ENCODE results near the gene PRKAR2A.

Gene PRKAR2A

GRCh38 chr3:48748754-48749153, 98.9 kb downstream of the PRKAR2A start:
- Histone ChIP-seq H3K79me2 (ENCODE audit: low read length) (no peaks in the 10 kb centered on the region), H3K4me3 (ENCODE audit: low read length) (no peak overlapping the region), H3F3A (ENCODE audit: insufficient read depth, low read length) (no peaks in the 10 kb centered on the region), H3K9me3 (replicated peaks; ENCODE audit: insufficient read depth, low read length) (no peaks in the 10 kb centered on the region), H3K9me2 (replicated peaks; ENCODE audit: insufficient read depth, low read length) (no peaks in the 10 kb centered on the region), H4K20me1 (ENCODE audit: insufficient read depth, low read length) (no peaks in the 10 kb centered on the region), H2AFZ (ENCODE audit: low read length) (no peak overlapping the region), H3K4me1 (ENCODE audit: low read length) (no peaks in the 10 kb centered on the region), H3K4me2 (ENCODE audit: low read depth, low read length) (no peak overlapping the region), H3K27ac (ENCODE audit: low read length) (no peak overlapping the region), H3K27me3 (replicated peaks; ENCODE audit: insufficient read depth, low read length) (no peaks in the 10 kb centered on the region), H3K36me3 (replicated peaks; ENCODE audit: insufficient read depth, low read length) (no peaks in the 10 kb centered on the region), H3K9ac (ENCODE audit: low read length) (no peak overlapping the region)
- TF ChIP-seq EZH2 (optimal IDR thresholded peaks at IDR 0.05; ENCODE audit: low read depth, low read length) (no peak), EZH2phosphoT487 (IDR thresholded peaks at IDR 0.05; ENCODE audit: low read length) (no peak), CTCF (IDR thresholded peaks at IDR 0.05; ENCODE audit: low read length) (no peak)
- no peak for DNase-seq

GRCh38 chr3:48747706-48748105, 100.0 kb downstream of the PRKAR2A start:
- Histone ChIP-seq H3K27me3 (replicated peaks; ENCODE audit: insufficient read depth, low read length) (no peaks in the 10 kb centered on the region), H3K9me3 (replicated peaks; ENCODE audit: insufficient read depth, low read length) (no peaks in the 10 kb centered on the region), H3K36me3 (replicated peaks; ENCODE audit: insufficient read depth, low read length) (no peaks in the 10 kb centered on the region), H3K4me2 (ENCODE audit: low read depth, low read length) (no peak overlapping the region), H3K9me2 (replicated peaks; ENCODE audit: insufficient read depth, low read length) (no peaks in the 10 kb centered on the region), H2AFZ (ENCODE audit: low read length) (no peak overlapping the region), H3K27ac (ENCODE audit: low read length) (no peak overlapping the region), H3K9ac (ENCODE audit: low read length) (no peak overlapping the region), H4K20me1 (ENCODE audit: insufficient read depth, low read length) (no peaks in the 10 kb centered on the region), H3K79me2 (ENCODE audit: low read length) (no peaks in the 10 kb centered on the region), H3F3A (ENCODE audit: insufficient read depth, low read length) (no peaks in the 10 kb centered on the region), H3K4me3 (ENCODE audit: low read length) (no peak overlapping the region), H3K4me1 (ENCODE audit: low read length) (no peaks in the 10 kb centered on the region)
- no peak for DNase-seq
- TF ChIP-seq EZH2 (optimal IDR thresholded peaks at IDR 0.05; ENCODE audit: low read depth, low read length) (no peak), CTCF (IDR thresholded peaks at IDR 0.05; ENCODE audit: low read length) (no peak), EZH2phosphoT487 (IDR thresholded peaks at IDR 0.05; ENCODE audit: low read length) (no peak)

- Histone ChIP-seq H3K36me3 (replicated peaks; ENCODE audit: insufficient read depth, low read length) (no peaks in the 10 kb centered on the region), H3K4me1 (ENCODE audit: low read length) (no peaks in the 10 kb centered on the region), H3K27me3 (replicated peaks; ENCODE audit: insufficient read depth, low read length) (no peaks in the 10 kb centered on the region), H3F3A (ENCODE audit: insufficient read depth, low read length) (no peaks in the 10 kb centered on the region), H2AFZ (ENCODE audit: low read length) (no peak overlapping the region), H3K27ac (ENCODE audit: low read length) (no peak overlapping the region), H3K4me2 (ENCODE audit: low read depth, low read length) (no peak overlapping the region), H3K9me2 (replicated peaks; ENCODE audit: insufficient read depth, low read length) (no peaks in the 10 kb centered on the region), H4K20me1 (ENCODE audit: insufficient read depth, low read length) (no peaks in the 10 kb centered on the region), H3K9me3 (replicated peaks; ENCODE audit: insufficient read depth, low read length) (no peaks in the 10 kb centered on the region), H3K4me3 (ENCODE audit: low read length) (no peak overlapping the region), H3K9ac (ENCODE audit: low read length) (no peak overlapping the region), H3K79me2 (ENCODE audit: low read length) (no peaks in the 10 kb centered on the region)
- DNase-seq, result no peak
- TF ChIP-seq CTCF (IDR thresholded peaks at IDR 0.05; ENCODE audit: low read length) (no peak), EZH2phosphoT487 (IDR thresholded peaks at IDR 0.05; ENCODE audit: low read length) (no peak), EZH2 (optimal IDR thresholded peaks at IDR 0.05; ENCODE audit: low read depth, low read length) (no peak)
Observed at GRCh38 chr3:48747015-48747615, 100.6 kb downstream of the PRKAR2A start.

Data from MM.1S (cell line).